Stomach (tissue), 9 donors: ENCODE measurements around the gene SLC22A17. TPM values are rescaled to one million over a fixed set of nuclear protein-coding genes. Genes with fewer than 3 reads are reported as not detected.

Source experiments
- DNase-seq, 2 donors: peaks; one replicate each; pipeline versions ENCODE4 v3.0.0 to v3.0.0-alpha.2; 2013 to 2019
- H3K27ac ChIP-seq, 5 donors: fragments of 200-600 bp in 4 of 5; sonication (generic) in 4 of 5; one replicate each; pipeline ENCODE4 v1.5.1; 2013 to 2019; ENCODE audit warnings: mild to moderate bottlenecking in 1 of 5, moderate library complexity in 1 of 5
- H3K27me3 ChIP-seq, 3 donors: fragments of 200-600 bp; sonication (generic); one replicate each; pipeline ENCODE4 v1.5.1; 2017 to 2019; ENCODE audit warnings: mixed run types in 1 of 3
- H3K36me3 ChIP-seq, 4 donors: fragments of 200-600 bp; sonication (generic); 1 replicate in 3 of 4; 2 replicates in 1 of 4; pipeline ENCODE4 v1.5.1; 2016 to 2019
- H3K4me1 ChIP-seq, 4 donors: fragments of 200-600 bp; sonication (generic); one replicate each; pipeline ENCODE4 v1.5.1; 2016 to 2019
- H3K4me3 ChIP-seq, 4 donors: fragments of 200-600 bp; sonication (generic) in 3 of 4; one replicate each; pipeline ENCODE4 v1.5.1; 2016 to 2019; ENCODE audit warnings: mild to moderate bottlenecking in 1 of 4
- H3K9me3 ChIP-seq, 4 donors: fragments of 200-600 bp; sonication (generic); one replicate each; pipeline ENCODE4 v1.5.1; 2016 to 2019
- CTCF ChIP-seq, 7 experiments: fragments of 450-650 bp in 4 of 7; fragments of 200-600 bp in 3 of 7; sonication (generic) in 3 of 7; IDR thresholded peaks; one replicate each; pipeline ENCODE4 v1.5.1; 2016 to 2019; ENCODE audit warnings: antibody characterized with exemption in 7 of 7, control low read depth in 2 of 7, mild to moderate bottlenecking in 1 of 7
- EP300 ChIP-seq: sonication (generic); formaldehyde crosslinking; IDR thresholded peaks from one replicate; pipeline ENCODE4 v1.6.1; 2017; ENCODE audit warnings: antibody characterized with exemption
- POLR2A ChIP-seq, 4 donors: fragments of 450-650 bp; IDR thresholded peaks; one replicate each; pipeline ENCODE4 v1.6.1; 2016; ENCODE audit warnings: antibody characterized with exemption in 4 of 4, control low read depth in 2 of 4, mild to moderate bottlenecking in 1 of 4, moderate library complexity in 1 of 4
- POLR2AphosphoS5 ChIP-seq, 3 donors: sonication (generic); formaldehyde crosslinking; IDR thresholded peaks; one replicate each; pipeline ENCODE4 v1.6.1; 2016; ENCODE audit warnings: antibody characterized with exemption in 3 of 3
- WGBS, 5 donors: extraction: QIAGEN DNeasy Blood & Tissue Kit in 3 of 5; methylation state at CpG; one replicate each; pipeline versions ENCODE4 v1.1.5 to v1.1.7; 2013 to 2018; 5-methylcytosine and 5-hydroxymethylcytosine counted together
- intact Hi-C: fragments of 100-400 bp; cut with DNase I; formaldehyde crosslinking; loops from one replicate; pipeline ENCODE4 v1.15.1; 2023; ENCODE audit warnings: low total_unique reads
- polyA plus RNA-seq, 3 donors: library from polyadenylated mRNA; stranded (reverse); fragments of 200-250 nt; gene quantifications; one replicate each; pipeline ENCODE4 v1.2.3, GENCODE V29; 2013
- total RNA-seq, 5 donors: library from RNA; depleted of rRNA; stranded (reverse); fragments of >200 nt; gene quantifications; one replicate each; pipeline versions ENCODE4 v1.1.0 to v1.2.3, GENCODE V29; 2014 to 2016
- donor health status: healthy with polysubstance abuse.
- donor health status: Bipolar disorder and iron deficiency.
- donor health status: healthy.

SLC22A17 gene
- total and polyA plus RNA-seq, 8 donors = 7.0 to 33.3 (median 17.2) TPM

- TF ChIP-seq EP300 (no peak), POLR2AphosphoS5 (IDR thresholded peaks at IDR 0.05) (peak; percentile 52 to 61 (median 56))
- Histone ChIP-seq H3K9me3 (no peaks in the 10 kb centered on the region), H3K36me3 (no peaks in the 10 kb centered on the region), H3K4me3 (peak overlapping the region; percentile 47 to 65 (median 49)), H3K4me1 (peaks cover 8 to 63% (median 35%) of the 10 kb centered on the region in 4 donors), H3K27me3 (peaks cover 0 to 32% (median 24%) of the 10 kb centered on the region in 3 donors), H3K27ac (peak overlapping the region; percentile 77 to 94 (median 84))
- peak in 1 of 2 donors; percentile 72 for DNase-seq
- 2 to 28% (median 3%) methylated on average over 6 to 48 of the region's 51 CpGs for WGBS, 5 donors
- intact Hi-C loops = no loop called here
Measured at GRCh38 chr14:23365732-23366425, 13.2 kb upstream of the SLC22A17 start.

- intact Hi-C loops = no loop called here
- no peak for TF ChIP-seq POLR2AphosphoS5 (IDR thresholded peaks at IDR 0.05)
- TF ChIP-seq CTCF (IDR thresholded peaks at IDR 0.05) = no peak
- no peak for TF ChIP-seq EP300
- no peak for TF ChIP-seq POLR2A (IDR thresholded peaks at IDR 0.05)
Measured at GRCh38 chr14:23365036-23365731, 12.5 kb upstream of the SLC22A17 start, which contains the start of gene EFS. TSS of gene EFS (minus strand) at chr14:23365172. CDS start at chr14:23365025, 147 bp downstream.

GRCh38 chr14:23364164-23365035 lies 11.7 kb upstream of the SLC22A17 start:
- H3K4me1 ChIP-seq = peaks cover 8 to 71% (median 40%) of the 10 kb centered on the region in 4 donors
- peaks cover 0 to 32% (median 24%) of the 10 kb centered on the region in 3 donors for H3K27me3 ChIP-seq
- H3K36me3 ChIP-seq = peaks cover 0 to 11% (median 3%) of the 10 kb centered on the region in 4 donors
- DNase-seq = peak in 1 of 2 donors; percentile 60
- intact Hi-C loops = no loop called here
- H3K9me3 ChIP-seq = no peaks in the 10 kb centered on the region
- peak overlapping the region; percentile 47 to 65 (median 49) for H3K4me3 ChIP-seq
- no peak for TF ChIP-seq EP300
- TF ChIP-seq POLR2A (IDR thresholded peaks at IDR 0.05) = no peak
- no peak for TF ChIP-seq POLR2AphosphoS5 (IDR thresholded peaks at IDR 0.05)
- no peak for TF ChIP-seq CTCF (IDR thresholded peaks at IDR 0.05)
- 27 to 36% (median 30%) methylated on average over 21 of the region's 21 CpGs for WGBS, 5 donors
- H3K27ac ChIP-seq = peak overlapping the region; percentile 77 to 94 (median 84)

More at GRCh38 chr14:23365036-23365731, 12.5 kb upstream of the SLC22A17 start, which contains the start of gene EFS:
- 2 to 6% (median 3%) methylated on average over 10 to 74 of the region's 74 CpGs for WGBS, 5 donors
- DNase-seq = peak; percentile 45 to 79
- Histone ChIP-seq H3K9me3 (no peaks in the 10 kb centered on the region), H3K4me3 (peak within 1 kb of the TSS; percentile 47 to 65 (median 49)), H3K27me3 (peaks cover 0 to 32% (median 24%) of the 10 kb centered on the region in 3 donors), H3K27ac (peak within 1 kb of the TSS; percentile 77 to 94 (median 84)), H3K36me3 (peaks cover 0 to 3% (median 2%) of the 10 kb centered on the region in 4 donors), H3K4me1 (peaks cover 8 to 70% (median 38%) of the 10 kb centered on the region in 4 donors)

- H3K27ac ChIP-seq = peak overlapping the region in 3 of 5 donors; percentile 13 to 22 (median 18)
- WGBS, 5 donors = 52 to 81% (median 73%) methylated on average over 3 of the region's 3 CpGs
Measured at GRCh38 chr14:23362200-23362599, 9.5 kb upstream of the SLC22A17 start.

More at GRCh38 chr14:23362200-23362599, 9.5 kb upstream of the SLC22A17 start:
- Histone ChIP-seq H3K36me3 (peaks cover 0 to 28% (median 9%) of the 10 kb centered on the region in 4 donors), H3K4me3 (no peak overlapping the region), H3K4me1 (peaks cover 8 to 78% (median 39%) of the 10 kb centered on the region in 4 donors), H3K27me3 (peaks cover 0 to 32% (median 24%) of the 10 kb centered on the region in 3 donors), H3K9me3 (no peaks in the 10 kb centered on the region)
- no peak for TF ChIP-seq POLR2A (IDR thresholded peaks at IDR 0.05)
- TF ChIP-seq EP300 = no peak
- TF ChIP-seq POLR2AphosphoS5 (IDR thresholded peaks at IDR 0.05) = no peak
- no peak for TF ChIP-seq CTCF (IDR thresholded peaks at IDR 0.05)
- intact Hi-C loops = no loop called here
- no peak for DNase-seq
